H54 (cell line): ENCODE measurements around the gene MKRN2OS.

Experiments
- DNase-seq: peaks from one replicate; pipeline ENCODE4 v3.0.0; 2011; ENCODE audit warnings: low spot score, mixed read lengths; ENCODE audit not compliant: insufficient read length
- FAIRE-seq: peaks from 3 replicates; lab custom pipeline; 2011; peaks lifted over from hg19 to GRCh38; lab: Jason Lieb, UNC
- POLR2A ChIP-seq: IDR thresholded peaks from 2 replicates; pipeline ENCODE4 v1.6.1; 2011; ENCODE audit warnings: low read depth, mild to moderate bottlenecking, low read length

Gene MKRN2OS

DNA sequence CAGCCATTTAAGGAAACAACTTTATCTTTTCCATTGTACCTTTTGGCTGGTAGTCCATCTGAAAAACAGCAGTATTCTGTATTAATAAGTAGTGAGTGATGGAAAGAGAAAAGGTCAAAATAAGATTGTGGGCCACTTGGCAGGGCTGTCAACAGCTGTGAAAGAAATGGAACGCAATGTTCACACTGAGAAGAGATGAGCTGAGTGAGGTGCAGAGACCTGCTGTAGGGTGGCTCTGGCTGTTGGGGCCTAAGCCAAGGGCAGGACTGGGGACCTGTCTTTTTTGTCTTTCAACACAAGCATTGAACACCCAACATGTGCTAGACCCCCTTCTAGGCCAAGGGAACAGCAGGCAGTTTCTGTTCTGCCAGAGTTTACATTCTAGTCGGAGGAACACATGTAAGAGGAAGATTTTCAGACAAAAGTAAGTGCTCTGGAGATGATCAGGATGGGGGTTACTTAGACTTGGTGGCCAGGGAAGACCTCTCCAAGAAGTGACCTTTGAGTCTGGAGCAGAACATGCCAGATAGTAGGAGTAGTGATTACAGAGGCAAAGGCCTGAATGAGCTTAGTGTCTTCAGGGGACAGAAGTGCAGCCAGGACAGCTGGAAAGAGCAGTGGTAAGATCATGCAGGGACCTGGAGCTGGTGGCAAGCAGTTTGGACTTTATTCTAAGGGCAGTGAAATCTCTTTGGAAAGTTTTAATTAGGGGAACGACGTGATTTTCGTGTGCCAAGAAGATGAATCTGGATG, 31.4 kb downstream of the MKRN2OS start:
- no peak for FAIRE-seq

DNA sequence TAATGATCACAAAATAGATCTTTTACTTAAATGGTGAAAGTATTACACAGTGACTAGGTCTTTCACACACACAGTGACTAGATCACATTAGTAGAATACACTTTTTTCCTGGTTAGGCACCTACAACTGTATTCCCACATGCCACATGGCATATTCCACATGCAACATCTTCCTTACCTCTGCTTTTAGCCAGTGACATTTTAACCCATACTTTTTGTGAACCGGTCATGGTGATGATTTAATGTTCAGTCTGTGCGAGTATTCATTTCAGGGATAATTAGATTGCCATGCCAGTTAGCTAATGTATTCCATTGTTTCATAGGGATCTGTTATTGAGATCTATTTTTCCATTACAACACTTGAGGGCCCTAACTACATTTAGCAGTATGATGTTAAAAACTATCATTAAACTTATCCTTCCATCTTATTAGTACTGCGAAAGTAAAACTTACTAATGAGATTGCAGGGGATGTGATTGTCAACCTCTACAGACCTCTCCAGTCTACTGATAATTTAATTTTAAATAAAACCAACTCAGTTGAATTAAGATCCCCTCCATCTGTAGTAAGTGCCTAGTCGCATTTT, 32.7 kb downstream of the MKRN2OS start:
- FAIRE-seq, result no peak
- no peak for TF ChIP-seq POLR2A
- no peak for DNase-seq

More for the DNA sequence above, 31.4 kb downstream of the MKRN2OS start:
- no peak for DNase-seq
- TF ChIP-seq POLR2A, result no peak

- no peak for DNase-seq
- no peak for FAIRE-seq
- no peak for TF ChIP-seq POLR2A
Measured at GRCh38 chr3:12509466-12509865, 35.8 kb downstream of the MKRN2OS start.

DNA sequence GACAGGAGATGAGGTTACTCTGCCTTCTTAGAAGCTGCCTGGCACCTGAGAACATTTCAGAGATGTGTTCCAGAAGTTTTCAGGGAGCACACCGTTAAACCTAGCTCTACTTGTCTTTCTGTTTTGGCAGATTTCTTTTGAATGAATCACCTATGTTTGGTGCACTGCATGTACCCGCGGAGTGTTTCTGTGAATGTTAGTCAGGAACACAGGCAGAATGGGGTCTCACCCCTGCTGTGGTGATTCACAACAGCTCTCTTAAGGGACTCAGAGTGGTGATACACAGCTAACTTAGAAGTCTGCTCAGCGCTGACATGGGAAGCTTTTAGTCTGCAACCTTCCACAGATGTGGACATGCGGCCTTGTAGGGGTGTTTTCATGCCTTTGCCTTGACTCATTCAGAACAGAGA, 37.0 kb downstream of the MKRN2OS start:
- TF ChIP-seq POLR2A, result no peak
- FAIRE-seq (peak; percentile 98), DNase-seq (peak; percentile 88)

GRCh38 chr3:12507591-12508281, 37.6 kb downstream of the MKRN2OS start:
- TF ChIP-seq POLR2A, result no peak
- peak; percentile 49 for DNase-seq
- no peak for FAIRE-seq

DNA sequence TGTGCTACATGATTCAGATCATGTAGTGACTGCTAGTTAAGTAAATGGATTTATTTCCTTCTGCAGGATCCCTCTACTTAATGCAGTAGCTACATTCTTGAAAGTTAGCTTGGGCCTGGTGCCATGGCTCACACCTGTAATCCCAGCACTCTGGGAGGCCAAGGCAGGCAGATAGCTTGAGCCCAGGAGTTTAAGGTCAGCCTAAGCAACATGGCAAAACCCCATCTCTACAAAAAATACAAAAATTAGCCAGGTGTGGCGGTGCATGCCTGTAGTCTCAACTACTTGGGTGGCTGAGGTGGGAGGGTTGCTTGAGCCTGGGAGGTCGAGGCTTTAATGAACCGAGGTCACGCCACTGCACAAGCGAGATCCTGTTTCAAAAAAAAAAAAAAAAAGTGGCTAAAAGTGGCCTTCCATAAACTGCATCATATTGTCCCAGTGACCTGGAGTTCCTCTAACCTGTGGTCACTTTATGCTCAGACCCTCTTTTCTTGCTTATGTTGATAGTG, 39.0 kb downstream of the MKRN2OS start:
- no peak for TF ChIP-seq POLR2A
- FAIRE-seq (no peak), DNase-seq (no peak)

DNA sequence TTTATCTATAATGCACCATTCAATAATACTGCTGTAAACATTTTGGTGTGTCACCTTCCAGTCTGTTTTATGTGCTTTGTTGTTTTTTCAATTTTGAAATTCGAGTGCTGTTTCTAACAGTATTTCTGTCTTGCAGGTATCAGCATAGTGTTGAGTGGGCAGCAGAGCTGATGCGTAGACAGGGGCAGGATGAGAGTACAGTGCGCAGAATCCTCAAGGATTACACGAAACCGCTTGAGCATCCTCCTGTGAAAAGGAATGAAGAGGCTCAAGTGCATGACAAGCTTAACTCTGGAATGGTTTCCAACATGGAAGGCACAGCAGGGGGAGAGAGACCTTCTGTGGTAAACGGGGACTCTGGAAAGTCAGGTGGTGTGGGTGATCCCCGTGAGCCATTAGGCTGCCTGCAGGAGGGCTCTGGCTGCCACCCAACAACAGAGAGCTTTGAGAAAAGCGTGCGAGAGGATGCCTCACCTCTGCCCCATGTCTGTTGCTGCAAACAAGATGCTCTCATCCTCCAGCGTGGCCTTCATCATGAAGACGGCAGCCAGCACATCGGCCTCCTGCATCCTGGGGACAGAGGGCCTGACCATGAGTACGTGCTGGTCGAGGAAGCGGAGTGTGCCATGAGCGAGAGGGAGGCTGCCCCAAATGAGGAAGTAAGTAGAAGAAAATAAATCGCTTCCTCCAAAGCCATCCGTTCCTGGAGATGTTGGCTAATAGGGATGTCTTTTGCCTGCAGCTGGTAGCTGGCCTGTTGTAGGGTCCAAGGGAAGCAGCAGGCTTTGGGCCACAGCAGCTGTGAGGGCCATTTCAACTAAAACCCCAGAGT, 42.0 kb downstream of the MKRN2OS start:
- FAIRE-seq, result no peak
- DNase-seq, result no peak

DNA sequence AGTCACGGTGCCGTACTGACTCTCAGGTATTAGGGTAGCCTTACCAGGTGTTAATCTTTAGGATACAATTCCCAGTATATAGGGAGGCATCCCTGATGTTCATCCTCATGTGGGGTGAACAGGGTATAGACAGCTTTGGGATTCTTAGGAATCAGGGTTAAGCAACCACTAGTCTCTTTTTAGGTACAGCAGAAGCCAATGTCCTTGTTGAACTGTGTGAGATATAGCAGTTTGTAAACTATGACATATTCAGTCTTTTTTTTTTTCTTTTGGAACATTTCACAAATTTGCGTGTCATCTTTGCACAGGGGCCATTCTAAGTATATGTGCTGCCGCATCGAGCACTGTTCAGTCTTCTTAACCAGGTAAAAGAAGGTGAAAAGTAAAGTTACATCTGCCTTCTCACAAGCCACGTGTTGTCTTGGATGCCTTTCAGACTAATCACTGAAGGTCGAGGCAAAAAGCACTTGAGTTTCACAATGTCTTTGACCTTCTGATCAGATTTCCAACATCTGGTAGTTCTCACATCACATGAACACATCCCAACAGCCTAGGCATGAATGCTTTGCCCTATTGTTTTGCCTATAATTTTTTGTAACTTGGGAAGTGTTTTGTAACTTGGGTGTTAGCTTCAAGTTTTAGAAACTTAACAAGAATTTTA, 43.8 kb downstream of the MKRN2OS start:
- FAIRE-seq (no peak), DNase-seq (no peak)
- TF ChIP-seq POLR2A, result no peak

More for the DNA sequence above, 42.0 kb downstream of the MKRN2OS start:
- no peak for TF ChIP-seq POLR2A

- DNase-seq (no peak), FAIRE-seq (no peak)
- TF ChIP-seq POLR2A, result no peak
Measured at GRCh38 chr3:12499474-12499873, 45.8 kb downstream of the MKRN2OS start.

DNA sequence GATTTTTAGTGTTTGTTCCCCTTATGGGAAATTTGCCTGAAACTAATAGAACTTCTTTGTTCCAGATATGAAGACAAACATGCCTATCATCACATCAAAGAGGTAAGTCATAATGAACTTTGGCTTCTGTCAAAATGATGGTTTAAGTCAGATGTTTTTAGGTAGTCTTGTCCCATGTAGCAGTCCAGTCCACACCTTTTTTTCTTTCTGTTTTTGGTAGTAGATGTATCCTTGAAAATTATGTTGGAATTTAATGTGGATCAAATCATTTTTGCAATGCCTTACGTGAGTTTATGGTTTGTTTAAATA, 48.9 kb downstream of the MKRN2OS start:
- FAIRE-seq (no peak), DNase-seq (no peak)

GRCh38 chr3:12495749-12496452, 49.4 kb downstream of the MKRN2OS start:
- no peak for DNase-seq
- TF ChIP-seq POLR2A, result no peak
- FAIRE-seq, result no peak

More for the DNA sequence above, 48.9 kb downstream of the MKRN2OS start:
- no peak for TF ChIP-seq POLR2A

GRCh38 chr3:12490547-12490946, 54.8 kb downstream of the MKRN2OS start:
- no peak for TF ChIP-seq POLR2A
- no peak for FAIRE-seq
- DNase-seq, result no peak
